Measurements from ENCODE around the gene STMN3. TPM values are rescaled to one million over a fixed set of nuclear protein-coding genes. Genes with fewer than 3 reads are reported as not detected.

The STMN3 gene
- total and polyA plus RNA-seq, 10 of the 15 experiments (the other 5 are each of a cell fraction or from before 2014, with no cell fraction given) = 0.09 to 3.6 (median 1.4) TPM; not detected in 1

DNA sequence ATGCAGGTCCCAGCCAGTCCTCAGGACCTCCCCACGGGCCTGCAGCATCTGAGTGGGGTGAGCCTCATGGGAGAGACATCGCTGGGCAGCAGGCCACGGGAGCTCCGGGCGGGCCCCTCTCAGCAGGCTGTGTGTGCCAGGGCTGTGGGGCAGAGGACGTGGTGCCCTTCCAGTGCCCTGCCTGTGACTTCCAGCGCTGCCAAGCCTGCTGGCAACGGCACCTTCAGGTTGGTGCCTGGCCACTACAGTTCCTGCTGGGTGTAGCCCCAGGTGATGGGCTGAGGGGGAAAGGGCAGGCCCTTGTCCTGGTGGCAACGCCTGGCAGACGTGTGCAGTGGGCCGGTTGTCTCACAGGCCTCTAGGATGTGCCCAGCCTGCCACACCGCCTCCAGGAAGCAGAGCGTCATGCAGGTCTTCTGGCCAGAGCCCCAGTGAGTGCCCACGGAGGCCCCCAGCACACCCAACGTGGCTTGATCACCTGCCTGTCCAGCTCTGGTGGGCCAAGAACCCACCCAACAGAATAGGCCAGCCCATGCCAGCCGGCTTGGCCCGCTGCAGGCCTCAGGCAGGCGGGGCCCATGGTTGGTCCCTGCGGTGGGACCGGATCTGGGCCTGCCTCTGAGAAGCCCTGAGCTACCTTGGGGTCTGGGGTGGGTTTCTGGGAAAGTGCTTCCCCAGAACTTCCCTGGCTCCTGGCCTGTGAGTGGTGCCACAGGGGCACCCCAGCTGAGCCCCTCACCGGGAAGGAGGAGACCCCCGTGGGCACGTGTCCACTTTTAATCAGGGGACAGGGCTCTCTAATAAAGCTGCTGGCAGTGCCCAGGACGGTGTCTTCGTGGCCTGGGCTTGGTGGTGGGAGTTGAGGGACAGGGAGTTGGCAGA, 42.4 kb upstream of the STMN3 start:
- ATAC-seq (no peak), FAIRE-seq (no peak), DNase-seq (ENCODE audit: low read depth, low spot score) (no peak)
- ChIA-PET SMC1A (ENCODE audit: uncharacterized antibody, unreplicated experiment) (no interaction called here), POLR2A (no interaction called here), RAD21 (ENCODE audit: unreplicated experiment) (no interaction called here), CTCF (no interaction called here)
- Histone ChIP-seq H3K79me2 (ENCODE audit: control insufficient read depth, insufficient read depth, low read length) (no peaks in the 10 kb centered on the region), H3K36me3 (ENCODE audit: control insufficient read depth in 2 of 2, insufficient read depth in 2 of 2, low read length in 1 of 2) (no peaks in the 10 kb centered on the region), H3K4me1 (ENCODE audit: control insufficient read depth, insufficient read depth, low read length) (peaks cover 16% of the 10 kb centered on the region), H3K9ac (ENCODE audit: control insufficient read depth, insufficient read depth, low read length) (no peak overlapping the region), H2AFZ (ENCODE audit: control insufficient read depth, low read depth, low read length) (no peak overlapping the region), H4K20me1 (ENCODE audit: control insufficient read depth, insufficient read depth) (no peaks in the 10 kb centered on the region), H3K4me2 (ENCODE audit: control insufficient read depth, insufficient read depth) (no peak overlapping the region), H3K4me3 (no peak overlapping the region), H3K27me3 (replicated peaks in 1 of 2; ENCODE audit: control insufficient read depth in 2 of 2, insufficient read depth in 2 of 2, low read length in 1 of 2) (no peaks in the 10 kb centered on the region), H3K9me3 (replicated peaks; ENCODE audit: control insufficient read depth, insufficient read depth, low read length) (no peaks in the 10 kb centered on the region), H3K27ac (ENCODE audit: control insufficient read depth, insufficient read depth) (no peak overlapping the region)
- intact Hi-C loops (cut with micrococcal nuclease; ENCODE audit: unreplicated experiment) = no loop called here
- WGBS (ENCODE audit: insufficient coverage, insufficient replicate concordance, low lambda C conversion rate, missing lambda C conversion rate) = 84% methylated on average over 22 of the region's 25 CpGs
- TF ChIP-seq MTA3 (IDR thresholded peaks at IDR 0.05; ENCODE audit: borderline replicate concordance, low read length) = peak; percentile 73; the same call in 1 of the 2 replicates
- 0 out of 2 replicates have a peak, but pooled peaks have one; percentile 7 for TF ChIP-seq PKNOX1 (IDR thresholded peaks at IDR 0.05)
- TF ChIP-seq SUPT20H (IDR thresholded peaks at IDR 0.05; ENCODE audit: borderline replicate concordance, control insufficient read depth, low read depth, low read length) = no peak
- TF ChIP-seq POLR2A (IDR thresholded peaks at IDR 0.05; ENCODE audit: low read depth, low read length) = peak; percentile 68
- TF ChIP-seq MEF2B (IDR thresholded peaks at IDR 0.05; ENCODE audit: partially characterized antibody, poor library complexity, severe bottlenecking) = no peak
- 0 out of 2 replicates have a peak, but pooled peaks have one; percentile 18 for TF ChIP-seq ZBED1 (IDR thresholded peaks at IDR 0.05; ENCODE audit: borderline replicate concordance)
- no peak for TF ChIP-seq CBFB (IDR thresholded peaks at IDR 0.05; ENCODE audit: low read depth)
- in situ Hi-C loops (cut with MboI) = no loop called here
- no TSS peak for BruUV-seq (replicated peaks)
